Muscle layer of colon (tissue), 2 donors: ENCODE data around the gene SUFU.
"Not testable (repeated sequence)": the region's sequence is repeated elsewhere in the genome, so short reads cannot be mapped to it uniquely, and the experiment has no call there.

Experiments
- H3K27ac ChIP-seq: one replicate; pipeline ENCODE4 v1.7.0; 2013; ENCODE audit warnings: low read depth, mild to moderate bottlenecking, low read length, moderate library complexity
- H3K27me3 ChIP-seq, 2 donors: one replicate each; pipeline ENCODE4 v1.7.0; 2013; ENCODE audit warnings: low read length in 2 of 2, mild to moderate bottlenecking in 2 of 2; ENCODE audit not compliant: insufficient read depth in 2 of 2, control insufficient read depth in 1 of 2
- H3K36me3 ChIP-seq: one replicate; pipeline ENCODE4 v1.7.0; 2013; ENCODE audit warnings: mild to moderate bottlenecking, low read length; ENCODE audit not compliant: insufficient read depth
- H3K4me1 ChIP-seq: one replicate; pipeline ENCODE4 v1.7.0; 2013; ENCODE audit warnings: mild to moderate bottlenecking, low read length; ENCODE audit not compliant: insufficient read depth
- H3K4me3 ChIP-seq, 2 donors: one replicate each; pipeline ENCODE4 v1.7.0; 2013; ENCODE audit warnings: low read length in 2 of 2, low read depth in 1 of 2, mild to moderate bottlenecking in 1 of 2, moderate library complexity in 1 of 2
- H3K9ac ChIP-seq: one replicate; pipeline ENCODE4 v1.7.0; 2013; ENCODE audit warnings: low read length
- H3K9me3 ChIP-seq: one replicate; pipeline ENCODE4 v1.7.0; 2013; ENCODE audit warnings: mild to moderate bottlenecking, low read length
- donor health status: abdominal sarcoma.
- donor health status: Adenocarcinoma of cecum.

The SUFU gene

GRCh38 chr10:102522874-102523249 is 19.1 kb downstream of the SUFU start:
- Histone ChIP-seq H3K4me1 (no peaks in the 10 kb centered on the region), H3K9ac (no peak overlapping the region), H3K27me3 (no peaks in the 10 kb centered on the region), H3K4me3 (no peak overlapping the region), H3K36me3 (no peaks in the 10 kb centered on the region), H3K27ac (no peak overlapping the region), H3K9me3 (no peaks in the 10 kb centered on the region)

DNA sequence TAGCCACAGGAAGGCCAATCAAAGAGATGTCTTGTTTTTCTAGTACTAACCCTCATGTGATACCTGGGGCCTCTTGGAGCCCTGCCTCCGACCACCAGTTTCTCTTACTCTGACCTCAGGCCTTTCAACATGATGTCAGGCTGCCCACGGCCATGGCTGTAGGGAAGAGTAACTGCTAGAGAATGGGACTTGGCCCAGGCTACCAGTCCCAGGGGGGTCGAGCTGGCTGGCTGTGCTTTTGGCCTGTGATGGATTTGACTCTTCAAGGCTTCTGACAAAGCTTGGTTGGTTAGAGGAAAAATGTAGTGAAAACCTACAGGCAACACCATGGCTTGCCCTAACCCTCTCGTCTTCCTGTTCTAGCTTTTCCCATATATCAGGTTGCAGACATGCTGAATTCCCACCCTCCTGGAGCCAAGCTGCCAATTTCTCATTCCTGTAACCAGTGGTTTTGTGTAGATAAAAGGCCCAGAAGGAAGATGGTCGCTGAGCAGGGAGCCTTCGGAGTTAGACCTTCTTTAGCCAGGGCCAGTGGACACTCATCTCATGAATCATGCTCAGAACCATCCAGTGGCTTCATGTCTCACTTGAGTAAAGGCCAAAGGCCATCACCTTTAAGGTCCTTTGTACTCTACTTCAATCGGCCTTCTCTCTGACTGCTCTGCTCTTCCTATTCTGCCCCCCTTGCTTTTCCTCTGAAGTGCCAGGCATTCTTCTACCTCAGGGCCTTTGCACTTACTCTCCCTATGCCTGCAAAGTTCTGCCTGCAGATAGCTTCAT is 19.7 kb downstream of the SUFU start:
- Histone ChIP-seq H3K27me3 (no peaks in the 10 kb centered on the region), H3K4me3 (no peak overlapping the region), H3K27ac (no peak overlapping the region), H3K9ac (no peak overlapping the region), H3K4me1 (no peaks in the 10 kb centered on the region), H3K36me3 (no peaks in the 10 kb centered on the region), H3K9me3 (no peaks in the 10 kb centered on the region)

GRCh38 chr10:102524746-102525145 is 21.0 kb downstream of the SUFU start:
- Histone ChIP-seq H3K27ac (no peak overlapping the region), H3K27me3 (no peaks in the 10 kb centered on the region), H3K4me1 (no peaks in the 10 kb centered on the region), H3K9me3 (no peaks in the 10 kb centered on the region), H3K4me3 (no peak overlapping the region), H3K36me3 (no peaks in the 10 kb centered on the region), H3K9ac (no peak overlapping the region)

DNA sequence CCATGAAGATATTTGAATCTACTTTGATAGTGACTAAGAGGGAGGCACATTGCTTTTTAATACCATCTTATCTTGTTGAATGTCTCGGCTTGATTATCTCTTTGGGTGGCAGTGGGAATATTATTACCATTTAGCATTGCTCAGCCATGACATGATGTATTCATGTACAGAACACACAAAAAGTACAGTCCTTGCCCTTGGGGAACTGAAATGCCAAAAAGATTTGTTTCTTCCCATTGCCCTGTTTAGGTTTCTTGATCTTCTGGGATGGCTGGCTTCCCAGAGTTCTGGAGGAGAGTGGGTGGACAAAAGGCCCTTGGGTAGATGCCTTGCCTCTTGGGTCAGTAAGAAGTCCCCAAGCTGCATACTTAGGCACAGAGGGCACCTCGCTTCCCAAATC is 23.8 kb downstream of the SUFU start:
- H3K27ac ChIP-seq = no peak overlapping the region
- no peaks in the 10 kb centered on the region for H3K27me3 ChIP-seq
- no peaks in the 10 kb centered on the region for H3K9me3 ChIP-seq
- H3K4me3 ChIP-seq = no peak overlapping the region
- no peak overlapping the region for H3K9ac ChIP-seq
- H3K36me3 ChIP-seq = no peaks in the 10 kb centered on the region
- H3K4me1 ChIP-seq = no peaks in the 10 kb centered on the region

GRCh38 chr10:102534333-102534732 is 30.6 kb downstream of the SUFU start:
- Histone ChIP-seq H3K9ac (no peak overlapping the region), H3K27ac (no peak overlapping the region), H3K27me3 (no peaks in the 10 kb centered on the region), H3K4me1 (no peaks in the 10 kb centered on the region), H3K36me3 (no peaks in the 10 kb centered on the region), H3K9me3 (no peaks in the 10 kb centered on the region), H3K4me3 (no peak overlapping the region)

DNA sequence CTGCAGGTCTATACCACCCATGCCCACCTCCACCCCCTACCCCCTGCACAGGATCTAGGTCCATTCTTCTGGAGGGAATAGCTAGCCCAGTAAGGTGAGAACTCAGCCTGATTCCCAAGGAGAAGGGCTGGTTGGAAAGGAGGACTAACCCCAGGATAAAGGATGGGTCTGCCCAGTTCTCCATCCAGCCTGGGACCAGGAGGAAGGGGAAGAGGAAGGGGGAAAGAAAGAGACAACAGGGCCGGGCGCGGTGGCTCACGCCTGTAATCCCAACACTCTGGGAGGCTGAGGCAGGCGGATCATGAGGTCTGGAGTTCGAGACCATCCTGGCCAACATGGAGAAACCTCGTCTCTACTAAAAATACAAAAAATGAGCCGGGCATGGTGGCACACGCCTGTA is 31.2 kb downstream of the SUFU start:
- not testable (repeated sequence) for H3K9me3 ChIP-seq, H3K36me3 ChIP-seq, H3K27me3 ChIP-seq

DNA sequence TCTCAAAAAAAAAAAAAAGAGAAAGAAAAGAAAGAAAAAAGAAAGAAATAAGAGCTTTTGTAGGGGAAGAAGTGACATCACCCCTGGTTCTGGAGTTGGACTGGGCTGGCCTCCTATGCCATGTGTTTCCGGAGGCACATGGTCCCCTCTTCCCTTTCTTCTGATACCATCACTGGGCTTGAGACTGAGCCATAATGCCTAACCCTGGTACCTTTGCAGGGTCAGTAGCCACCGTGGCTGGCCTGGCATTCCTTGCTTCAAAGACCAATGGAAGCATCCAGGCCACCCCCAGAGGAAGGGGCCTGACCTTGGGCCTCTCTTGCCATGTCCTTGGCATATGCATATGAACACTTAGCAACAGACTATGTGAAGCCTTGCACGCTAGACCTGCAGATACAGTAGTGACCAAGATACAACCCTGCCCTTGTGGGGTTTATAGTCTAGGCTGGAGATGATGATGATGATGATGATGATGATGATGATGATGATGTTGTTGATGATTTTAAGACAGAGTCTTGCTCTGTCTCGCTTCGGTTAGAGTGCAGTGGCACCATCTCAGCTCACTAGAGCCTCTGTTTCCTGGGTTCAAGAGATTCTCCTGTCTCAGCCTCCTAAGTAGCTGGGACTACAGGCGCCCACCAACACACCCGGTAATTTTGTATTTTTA is 31.8 kb downstream of the SUFU start:
- no peak overlapping the region for H3K27ac ChIP-seq
- H3K27me3 ChIP-seq = no peaks in the 10 kb centered on the region
- H3K9ac ChIP-seq = no peak overlapping the region
- H3K4me1 ChIP-seq = no peaks in the 10 kb centered on the region
- no peak overlapping the region for H3K4me3 ChIP-seq
- no peaks in the 10 kb centered on the region for H3K36me3 ChIP-seq
- no peaks in the 10 kb centered on the region for H3K9me3 ChIP-seq

More for the DNA sequence above, 31.2 kb downstream of the SUFU start:
- not testable (repeated sequence) for H3K27ac ChIP-seq, H3K9ac ChIP-seq, H3K4me3 ChIP-seq, H3K4me1 ChIP-seq

DNA sequence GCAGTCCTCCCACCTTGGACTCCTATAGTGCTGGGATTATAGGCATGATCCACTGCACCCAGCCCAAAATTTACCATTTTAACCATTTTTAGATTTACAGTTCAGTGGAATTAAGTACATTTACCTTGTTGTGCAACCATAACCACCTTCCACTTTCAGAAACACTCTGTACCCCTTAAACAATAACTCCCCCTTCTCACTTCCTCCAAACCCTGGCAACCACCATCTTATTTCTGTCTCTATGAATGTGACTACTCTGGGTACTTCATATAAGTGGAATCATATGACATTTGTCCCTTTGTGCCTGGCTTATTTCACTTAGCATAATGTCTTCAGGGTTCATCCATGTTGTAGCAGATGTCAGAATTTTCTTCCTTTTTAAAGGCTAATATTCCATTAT is 33.6 kb downstream of the SUFU start:
- H3K27me3 ChIP-seq = no peaks in the 10 kb centered on the region

DNA sequence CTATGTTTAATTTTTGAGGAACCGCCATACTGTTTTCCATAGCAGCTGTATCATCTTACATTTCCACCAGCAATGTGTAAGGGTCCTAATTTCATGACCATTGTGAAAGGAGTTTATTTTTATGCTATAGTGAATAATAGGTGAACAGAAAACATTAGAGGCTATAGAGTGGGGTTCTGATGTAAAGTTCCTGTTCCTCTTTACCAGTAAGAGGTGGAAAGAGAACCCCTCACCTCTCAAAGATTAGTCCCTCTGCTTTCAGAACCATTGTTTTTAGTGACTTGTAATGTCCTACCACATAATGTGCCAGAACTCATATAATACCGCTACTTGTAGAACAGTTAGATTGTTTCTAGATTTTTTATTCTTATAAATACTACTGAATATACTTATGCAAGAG is 34.2 kb downstream of the SUFU start:
- H3K4me3 ChIP-seq = no peak overlapping the region
- no peak overlapping the region for H3K9ac ChIP-seq
- no peaks in the 10 kb centered on the region for H3K9me3 ChIP-seq
- no peaks in the 10 kb centered on the region for H3K27me3 ChIP-seq
- H3K27ac ChIP-seq = no peak overlapping the region
- H3K36me3 ChIP-seq = no peaks in the 10 kb centered on the region
- H3K4me1 ChIP-seq = no peaks in the 10 kb centered on the region

More for the DNA sequence above, 33.6 kb downstream of the SUFU start:
- Histone ChIP-seq H3K9ac (no peak overlapping the region), H3K9me3 (no peaks in the 10 kb centered on the region), H3K27ac (no peak overlapping the region), H3K36me3 (no peaks in the 10 kb centered on the region), H3K4me1 (no peaks in the 10 kb centered on the region), H3K4me3 (no peak overlapping the region)

- Histone ChIP-seq H3K27ac (no peak overlapping the region), H3K9me3 (no peaks in the 10 kb centered on the region), H3K4me1 (no peaks in the 10 kb centered on the region), H3K9ac (no peak overlapping the region), H3K4me3 (no peak overlapping the region), H3K36me3 (no peaks in the 10 kb centered on the region), H3K27me3 (no peaks in the 10 kb centered on the region)
Observed at GRCh38 chr10:102538811-102539210, 35.0 kb downstream of the SUFU start.

DNA sequence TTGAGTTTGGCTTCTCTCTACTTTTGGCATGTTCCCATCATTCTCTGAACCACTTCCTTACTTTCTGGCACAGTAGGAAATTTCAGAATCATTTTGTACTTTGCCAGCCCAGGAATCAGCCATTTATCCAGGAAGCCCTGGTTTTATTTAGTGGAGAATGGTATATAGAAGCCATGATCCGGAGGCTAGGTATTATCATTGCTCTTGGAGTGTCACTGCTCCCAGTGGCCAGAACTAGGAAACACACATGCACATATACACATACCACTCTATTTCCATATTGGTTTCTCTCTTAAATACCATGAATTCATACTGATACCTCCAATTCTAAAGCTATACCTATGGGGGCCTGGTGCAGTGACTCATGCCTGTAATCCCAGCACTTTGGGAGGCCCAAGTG is 36.3 kb downstream of the SUFU start:
- Histone ChIP-seq H3K27me3 (no peaks in the 10 kb centered on the region), H3K9me3 (no peaks in the 10 kb centered on the region), H3K4me3 (no peak overlapping the region), H3K36me3 (no peaks in the 10 kb centered on the region), H3K4me1 (no peaks in the 10 kb centered on the region), H3K27ac (no peak overlapping the region), H3K9ac (no peak overlapping the region)
